Endothelial cell of umbilical vein (primary cell): ENCODE data around the gene PLK5. TPM values are rescaled to one million over a fixed set of nuclear protein-coding genes. Genes with fewer than 3 reads are reported as not detected.

Experiments
- BruUV-seq: library from RNA; stranded (reverse); fragments of 400-500 nt; replicated peaks from 2 replicates; lab custom pipeline; 2021; lab: Mats Ljungman, UMichigan
- CTCF ChIA-PET: fragments of 300-600, 350-600 bp; sonication (Branson Sonifier 250); formaldehyde crosslinking; loops from one replicate; lab custom pipeline; 2021; ENCODE audit warnings: antibody characterized with exemption, inconsistent platforms; lab: Charles Lee
- POLR2A ChIA-PET: fragments of 300-600, 350-600 bp; sonication (Branson Sonifier 250); formaldehyde crosslinking; loops from one replicate; lab custom pipeline; 2021; ENCODE audit warnings: antibody characterized with exemption, inconsistent platforms; lab: Charles Lee
- DNase-seq: peaks from one replicate; pipeline ENCODE4 v3.0.0-alpha.2; 2011; ENCODE audit warnings: low read depth, low spot score
- FAIRE-seq: peaks from 2 replicates; lab custom pipeline; 2011; peaks lifted over from hg19 to GRCh38; lab: Jason Lieb, UNC
- H2AFZ ChIP-seq: 2 replicates; pipeline ENCODE4 v1.6.0; 2012; ENCODE audit warnings: low read depth, low read length, control low read depth, inconsistent platforms
- H3K27ac ChIP-seq: 2 replicates; pipeline ENCODE4 v1.5.1; 2011; ENCODE audit warnings: low read depth, mild to moderate bottlenecking, control low read depth, low read length, moderate library complexity; ENCODE audit not compliant: insufficient read depth
- H3K27me3 ChIP-seq, 2 experiments: 2 replicates each; pipeline versions ENCODE4 v1.6.0 to v1.6.1; 2011; ENCODE audit warnings: low read length in 2 of 2, mixed read lengths in 1 of 2; ENCODE audit not compliant: control insufficient read depth in 2 of 2, insufficient read depth in 2 of 2
- H3K36me3 ChIP-seq, 2 experiments: 2 replicates in 1 of 2; 3 replicates in 1 of 2; pipeline ENCODE4 v1.5.1; 2011; ENCODE audit warnings: low read length in 2 of 2, mild to moderate bottlenecking in 1 of 2, moderate library complexity in 1 of 2; ENCODE audit not compliant: control insufficient read depth in 2 of 2, insufficient read depth in 2 of 2; ENCODE audit errors: extremely low read depth in 1 of 2
- H3K4me1 ChIP-seq: 3 replicates; pipeline ENCODE4 v1.5.1; 2011; ENCODE audit warnings: mild to moderate bottlenecking, low read length; ENCODE audit not compliant: control insufficient read depth, insufficient read depth; ENCODE audit errors: extremely low read depth
- H3K4me2 ChIP-seq: 2 replicates; pipeline ENCODE4 v1.6.1; 2011; ENCODE audit warnings: low read length, control low read depth, mixed read lengths; ENCODE audit not compliant: insufficient read depth
- H3K4me3 ChIP-seq, 3 experiments: fragments of 200-600 bp in 1 of 3; sonication (generic), shearing (Covaris generic) in 1 of 3; replicated peaks in 1 of 3; 2 replicates each; pipeline ENCODE4 v1.5.1; 2011 to 2016; ENCODE audit warnings: control low read depth in 3 of 3, low read length in 3 of 3, mild to moderate bottlenecking in 2 of 3, inconsistent platforms in 1 of 3, low read depth in 1 of 3, moderate library complexity in 1 of 3; ENCODE audit not compliant: insufficient read depth in 1 of 3
- H3K79me2 ChIP-seq: 2 replicates; pipeline ENCODE4 v1.6.0; 2012; ENCODE audit warnings: low read length, inconsistent platforms; ENCODE audit not compliant: control insufficient read depth, insufficient read depth
- H3K9ac ChIP-seq: replicated peaks from 2 replicates; pipeline ENCODE3; 2011; ENCODE audit warnings: low read length, control low read depth; ENCODE audit not compliant: insufficient read depth; ENCODE audit errors: extremely low read depth
- H3K9me1 ChIP-seq: replicated peaks from 3 replicates; pipeline ENCODE4 v1.6.0; 2011; ENCODE audit warnings: mild to moderate bottlenecking, low read length; ENCODE audit not compliant: control insufficient read depth, insufficient read depth; ENCODE audit errors: extremely low read depth
- H3K9me3 ChIP-seq: replicated peaks from 2 replicates; pipeline ENCODE4 v1.5.1; 2012; ENCODE audit warnings: low read length, inconsistent platforms; ENCODE audit not compliant: control insufficient read depth, insufficient read depth
- H4K20me1 ChIP-seq: replicated peaks from 2 replicates; pipeline ENCODE3; 2011; ENCODE audit warnings: mild to moderate bottlenecking, low read length; ENCODE audit not compliant: control insufficient read depth, insufficient read depth; ENCODE audit errors: extremely low read depth
- EZH2 ChIP-seq: IDR thresholded peaks from 2 replicates; pipeline ENCODE4 v1.6.1; 2012; ENCODE audit warnings: borderline replicate concordance, low read depth, mild to moderate bottlenecking, moderate library complexity, low read length, inconsistent platforms; ENCODE audit not compliant: severe bottlenecking
- FOS ChIP-seq: IDR thresholded peaks from 2 replicates; pipeline ENCODE4 v1.6.1; 2011; ENCODE audit warnings: mild to moderate bottlenecking, low read length, moderate library complexity, borderline replicate concordance; ENCODE audit not compliant: insufficient read depth
- GATA2 ChIP-seq: IDR thresholded peaks from 2 replicates; pipeline ENCODE4 v1.7.0; 2011; ENCODE audit warnings: low read depth, mild to moderate bottlenecking, moderate library complexity, mixed read lengths, low read length; ENCODE audit not compliant: insufficient read length, insufficient read depth
- JUN ChIP-seq: IDR thresholded peaks from 2 replicates; pipeline ENCODE4 v1.6.1; 2011; ENCODE audit warnings: borderline replicate concordance, low read depth; ENCODE audit not compliant: insufficient read length, insufficient read depth
- MAX ChIP-seq: IDR thresholded peaks from 2 replicates; pipeline ENCODE4 v1.6.1; 2011; ENCODE audit not compliant: insufficient read depth, insufficient read length
- MYC ChIP-seq: IDR thresholded peaks from one replicate; pipeline ENCODE4 v1.6.1; 2011; ENCODE audit warnings: mild to moderate bottlenecking, low read depth, low read length
- POLR2AphosphoS5 ChIP-seq: IDR thresholded peaks from 2 replicates; pipeline ENCODE4 v1.6.1; 2012; ENCODE audit warnings: low read depth, mild to moderate bottlenecking, control low read depth, low read length, moderate library complexity; ENCODE audit not compliant: insufficient read depth
- dilution Hi-C: fragments of 300-500 bp; cut with MboI; formaldehyde crosslinking; loops from one replicate; pipeline ENCODE4 v1.15.0; 2019; ENCODE audit warnings: low sequenced_read_pairs; ENCODE audit not compliant: extremely low pct_ligation_motif_present
- intact Hi-C: fragments of 100-400 bp; cut with micrococcal nuclease; formaldehyde crosslinking; loops from one replicate; pipeline ENCODE4 v1.10.0; 2022
- polyA plus RNA-seq, 4 experiments: library from polyadenylated mRNA; depleted of rRNA in 3 of 4; stranded (reverse) in 3 of 4; unstranded in 1 of 4; fragments of >200 nt; gene quantifications; 2 replicates each; pipeline versions ENCODE4 v1.2.1 to v1.2.3, GENCODE V29; 2011 to 2012; ENCODE audit warnings: missing spikeins in 1 of 4
- total RNA-seq: library from RNA; stranded (reverse); gene quantifications from 2 replicates; pipeline ENCODE4 v1.2.3, GENCODE V29; 2021
- TF ChIP-seq, protein P1 (sequence below), 2 donors: IDR thresholded peaks; 1 replicate in 1 of 2; 2 replicates in 1 of 2; pipeline ENCODE4 v1.5.1; 2011; ENCODE audit warnings: low read length in 2 of 2, mild to moderate bottlenecking in 2 of 2, moderate library complexity in 2 of 2, control low read depth in 1 of 2, inconsistent platforms in 1 of 2, low read depth in 1 of 2; ENCODE audit not compliant: insufficient read depth in 1 of 2; ENCODE audit errors: extremely low read depth in 1 of 2

PLK5 gene
- total and polyA plus RNA-seq, 2 donors (not counting 3 experiments of a cell fraction or from before 2014, with no cell fraction given) = not detected

GRCh38 chr19:1501200-1501595 lies 22.7 kb upstream of the PLK5 start:
- H3K27me3 ChIP-seq = peaks cover 4 to 5% of the 10 kb centered on the region in 2 experiments
- POLR2A ChIA-PET = no interaction called here
- dilution Hi-C loops = no loop called here

DNA sequence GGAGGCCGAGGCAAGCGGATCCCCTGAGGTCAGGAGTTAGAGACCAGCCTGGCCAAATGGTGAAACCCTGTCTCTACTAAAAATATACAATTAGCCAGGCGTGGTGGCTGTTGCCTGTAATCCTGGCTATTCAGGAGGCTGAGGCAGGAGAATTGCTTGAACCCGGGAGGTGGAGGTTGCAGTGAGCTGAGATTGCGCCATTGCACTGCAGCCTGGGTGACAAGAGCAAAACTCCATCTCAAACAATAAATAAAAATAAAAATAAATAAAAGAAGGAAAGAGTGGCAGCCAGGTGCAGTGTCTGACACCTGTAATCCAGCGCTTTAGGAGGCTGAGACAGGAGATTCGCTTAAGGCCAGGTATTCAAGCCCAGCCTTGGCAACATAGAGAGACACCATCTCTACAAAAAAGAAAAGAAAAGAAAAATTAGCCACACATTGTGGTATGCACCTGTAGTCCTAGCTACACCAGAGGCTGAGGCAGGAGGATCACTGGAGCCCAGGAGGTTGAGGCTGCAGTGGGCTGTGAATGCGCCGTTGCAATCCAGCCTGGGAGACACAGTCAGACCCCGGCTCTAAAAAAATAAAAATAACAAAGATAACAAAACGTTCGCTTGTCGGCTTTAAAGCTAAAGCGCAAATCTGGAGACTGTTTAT lies 21.3 kb upstream of the PLK5 start:
- no peaks in the 10 kb centered on the region for H3K79me2 ChIP-seq
- no TSS peak for BruUV-seq
- FAIRE-seq = no peak
- H4K20me1 ChIP-seq = no peaks in the 10 kb centered on the region
- intact Hi-C loops (no loop called here), dilution Hi-C loops (no loop called here)
- H3K36me3 ChIP-seq = no peaks in the 10 kb centered on the region
- H3K4me2 ChIP-seq = no peak overlapping the region
- TF ChIP-seq POLR2AphosphoS5 (no peak), JUN (no peak), MYC (no peak), EZH2 (no peak)
- TF ChIP-seq, protein P1, sequence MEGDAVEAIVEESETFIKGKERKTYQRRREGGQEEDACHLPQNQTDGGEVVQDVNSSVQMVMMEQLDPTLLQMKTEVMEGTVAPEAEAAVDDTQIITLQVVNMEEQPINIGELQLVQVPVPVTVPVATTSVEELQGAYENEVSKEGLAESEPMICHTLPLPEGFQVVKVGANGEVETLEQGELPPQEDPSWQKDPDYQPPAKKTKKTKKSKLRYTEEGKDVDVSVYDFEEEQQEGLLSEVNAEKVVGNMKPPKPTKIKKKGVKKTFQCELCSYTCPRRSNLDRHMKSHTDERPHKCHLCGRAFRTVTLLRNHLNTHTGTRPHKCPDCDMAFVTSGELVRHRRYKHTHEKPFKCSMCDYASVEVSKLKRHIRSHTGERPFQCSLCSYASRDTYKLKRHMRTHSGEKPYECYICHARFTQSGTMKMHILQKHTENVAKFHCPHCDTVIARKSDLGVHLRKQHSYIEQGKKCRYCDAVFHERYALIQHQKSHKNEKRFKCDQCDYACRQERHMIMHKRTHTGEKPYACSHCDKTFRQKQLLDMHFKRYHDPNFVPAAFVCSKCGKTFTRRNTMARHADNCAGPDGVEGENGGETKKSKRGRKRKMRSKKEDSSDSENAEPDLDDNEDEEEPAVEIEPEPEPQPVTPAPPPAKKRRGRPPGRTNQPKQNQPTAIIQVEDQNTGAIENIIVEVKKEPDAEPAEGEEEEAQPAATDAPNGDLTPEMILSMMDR (IDR thresholded peaks at IDR 0.05; ENCODE audit: extremely low read depth in 1 of 2, insufficient read depth in 1 of 2, low read depth in 1 of 2, low read length in 2 of 2) = no peak
- no peak overlapping the region for H2AFZ ChIP-seq
- ChIA-PET POLR2A (no interaction called here), CTCF (interaction anchor here (1.0 to 3.0 kb wide), 8 partner anchors 9 to 170 kb away, joined by 3 to 8 read pairs (median 5); partner anchors contain the start of genes PCSK4 and REEP6)
- DNase-seq = no peak
- H3K27me3 ChIP-seq = peaks cover 4 to 5% of the 10 kb centered on the region in 2 experiments
- H3K4me3 ChIP-seq = no peak overlapping the region
- no peaks in the 10 kb centered on the region for H3K4me1 ChIP-seq
- H3K27ac ChIP-seq = no peak overlapping the region
- H3K9me1 ChIP-seq = no peaks in the 10 kb centered on the region
- no peaks in the 10 kb centered on the region for H3K9me3 ChIP-seq
- H3K9ac ChIP-seq = no peak overlapping the region

More at GRCh38 chr19:1501200-1501595, 22.7 kb upstream of the PLK5 start:
- Histone ChIP-seq H3K4me3 (no peak overlapping the region), H3K9me1 (no peaks in the 10 kb centered on the region), H3K9ac (no peak overlapping the region), H4K20me1 (no peaks in the 10 kb centered on the region), H3K4me2 (no peak overlapping the region), H3K9me3 (no peaks in the 10 kb centered on the region), H3K79me2 (no peaks in the 10 kb centered on the region), H2AFZ (no peak overlapping the region), H3K4me1 (no peaks in the 10 kb centered on the region), H3K36me3 (no peaks in the 10 kb centered on the region), H3K27ac (no peak overlapping the region)
- FAIRE-seq = no peak
- no peak for TF ChIP-seq POLR2AphosphoS5
- TF ChIP-seq MAX = no peak
- no peak for TF ChIP-seq EZH2
- TF ChIP-seq MYC = no peak
- no peak for TF ChIP-seq JUN
- TF ChIP-seq FOS = no peak
- no peak for TF ChIP-seq GATA2
- intact Hi-C loops = no loop called here
- BruUV-seq = no TSS peak
- CTCF ChIA-PET = interaction anchor here (1.2 to 3.0 kb wide), 3 partner anchors 10 to 35 kb away, joined by 3 to 8 read pairs (median 7); partner anchors contain the start of genes PCSK4 and REEP6
- no peak for DNase-seq
